HCT116 (cell line): Measurements from ENCODE around the gene PEAK3. TPM values are rescaled to one million over a fixed set of nuclear protein-coding genes. Genes with fewer than 3 reads are reported as not detected.

Experiments used
- ATAC-seq: fragments of 200-7000 bp; cut with Tn5 transposase; 2 replicates; pipeline ENCODE4 v1.9.1; 2020; ENCODE audit warnings: mild to moderate bottlenecking, moderate library complexity
- BruUV-seq: library from RNA; stranded (reverse); fragments of 400-500 nt; replicated peaks from 2 replicates; lab custom pipeline; 2021; lab: Mats Ljungman, UMichigan
- CTCF ChIA-PET: fragments of 300-600 bp; sonication (Branson Sonifier 250); formaldehyde crosslinking; loops from one replicate; lab custom pipeline; 2021; ENCODE audit warnings: antibody characterized with exemption; lab: Charles Lee
- POLR2A ChIA-PET: fragments of 300-600, 350-600 bp; sonication (Branson Sonifier 250); formaldehyde crosslinking; loops from one replicate; lab custom pipeline; 2021; ENCODE audit warnings: antibody characterized with exemption; lab: Charles Lee
- RAD21 ChIA-PET, 2 experiments: fragments of 300-600 bp; sonication (Branson Sonifier 250); formaldehyde crosslinking; loops; one replicate each; lab custom pipeline; 2023; ENCODE audit warnings: low total read pairs in 2 of 2; ENCODE audit not compliant: uncharacterized antibody in 2 of 2, unreplicated experiment in 2 of 2, low non-redundant PET in 1 of 2; lab: Charles Lee
- DNase-seq: peaks from one replicate; pipeline ENCODE4 v3.0.0-alpha.2; 2010; ENCODE audit warnings: low read depth, low spot score
- H2AFZ ChIP-seq: fragments of 200-600 bp; shearing (Covaris generic), sonication (generic); 2 replicates; pipeline ENCODE4 v1.6.1; 2017; ENCODE audit warnings: low read depth, mixed run types, mixed read lengths, antibody characterized with exemption, low read length; ENCODE audit not compliant: poor library complexity, severe bottlenecking
- H3K27ac ChIP-seq: 2 replicates; pipeline ENCODE4 v1.5.1; 2012; ENCODE audit warnings: low read depth, low read length
- H3K27me3 ChIP-seq: fragments of 200-600 bp; sonication (generic); 2 replicates; pipeline ENCODE4 v1.6.1; 2016; ENCODE audit warnings: mixed run types, low read length, mixed read lengths; ENCODE audit not compliant: insufficient read depth
- H3K36me3 ChIP-seq, 2 experiments: fragments of 200-500 bp in 1 of 2; fragments of 200-600 bp in 1 of 2; sonication (Bioruptor generic) in 1 of 2; sonication (generic) in 1 of 2; 2 replicates each; pipeline versions ENCODE4 v1.5.1 to v1.6.1; 2014 to 2016; ENCODE audit warnings: low read length in 2 of 2, inconsistent platforms in 1 of 2, mixed read lengths in 1 of 2, mixed run types in 1 of 2; ENCODE audit not compliant: insufficient read depth in 2 of 2, control insufficient read depth in 1 of 2
- H3K4me1 ChIP-seq, 2 experiments: fragments of 200-600 bp in 1 of 2; sonication (generic) in 1 of 2; 2 replicates each; pipeline versions ENCODE4 v1.5.1 to v1.6.1; 2012 to 2017; ENCODE audit warnings: low read length in 2 of 2, inconsistent platforms in 1 of 2, mild to moderate bottlenecking in 1 of 2, mixed read lengths in 1 of 2, mixed run types in 1 of 2, moderate library complexity in 1 of 2; ENCODE audit not compliant: insufficient read depth in 2 of 2, control insufficient read depth in 1 of 2
- H3K4me2 ChIP-seq: fragments of 200-600 bp; sonication (generic); 2 replicates; pipeline ENCODE4 v1.6.1; 2017; ENCODE audit warnings: mixed run types, low read length, mixed read lengths
- H3K4me3 ChIP-seq, 2 experiments: fragments of 200-600 bp in 1 of 2; sonication (generic) in 1 of 2; replicated peaks in 1 of 2; 2 replicates each; pipeline ENCODE4 v1.5.1; 2011 to 2016; ENCODE audit warnings: low read length in 2 of 2, control low read depth in 1 of 2, low read depth in 1 of 2, mild to moderate bottlenecking in 1 of 2, mixed read lengths in 1 of 2, mixed run types in 1 of 2
- H3K79me2 ChIP-seq: fragments of 200-600 bp; sonication (generic); 2 replicates; pipeline ENCODE4 v1.6.1; 2017; ENCODE audit warnings: mild to moderate bottlenecking, mixed run types, low read length, moderate library complexity, mixed read lengths; ENCODE audit not compliant: insufficient read depth
- H3K9ac ChIP-seq: fragments of 200-600 bp; sonication (generic); 2 replicates; pipeline ENCODE4 v1.6.1; 2016; ENCODE audit warnings: low read length, mixed read lengths
- H3K9me2 ChIP-seq: fragments of 200-600 bp; sonication (generic), shearing (Covaris generic); 2 replicates; pipeline ENCODE4 v1.6.1; 2017; ENCODE audit warnings: mixed run types, mild to moderate bottlenecking, moderate library complexity; ENCODE audit not compliant: insufficient read depth
- H3K9me3 ChIP-seq, 2 experiments: fragments of 200-500 bp in 1 of 2; fragments of 200-600 bp in 1 of 2; sonication (Bioruptor generic) in 1 of 2; sonication (generic) in 1 of 2; 2 replicates each; pipeline ENCODE4 v1.6.1; 2014 to 2017; ENCODE audit warnings: low read length in 2 of 2, mixed read lengths in 2 of 2, inconsistent platforms in 1 of 2, low read depth in 1 of 2, mild to moderate bottlenecking in 1 of 2, mixed run types in 1 of 2, moderate library complexity in 1 of 2; ENCODE audit not compliant: control insufficient read depth in 1 of 2, insufficient read depth in 1 of 2
- H4K20me1 ChIP-seq: fragments of 200-600 bp; sonication (generic), shearing (Covaris generic); 2 replicates; pipeline ENCODE4 v1.6.1; 2017; ENCODE audit warnings: mixed run types, mild to moderate bottlenecking, moderate library complexity; ENCODE audit not compliant: insufficient read depth
- CBX3 ChIP-seq: IDR thresholded peaks from 2 replicates; pipeline ENCODE4 v1.6.1; 2012; ENCODE audit warnings: low read depth
- CEBPB ChIP-seq: IDR thresholded peaks from 2 replicates; pipeline ENCODE4 v1.6.1; 2012; ENCODE audit warnings: low read depth
- ELF1 ChIP-seq: IDR thresholded peaks from 2 replicates; pipeline ENCODE4 v1.6.1; 2012; ENCODE audit warnings: low read depth, borderline replicate concordance
- EZH2phosphoT487 ChIP-seq: fragments of 200-600 bp; IDR thresholded peaks from 2 replicates; pipeline ENCODE4 v1.6.1; 2018; ENCODE audit warnings: antibody characterized with exemption, borderline replicate concordance
- FOSL1 ChIP-seq: IDR thresholded peaks from 2 replicates; pipeline ENCODE4 v1.6.1; 2012; ENCODE audit warnings: low read depth
- JUND ChIP-seq: IDR thresholded peaks from 2 replicates; pipeline ENCODE4 v1.6.1; 2012
- MAX ChIP-seq: IDR thresholded peaks from 2 replicates; pipeline ENCODE4 v1.6.1; 2012
- POLR2A ChIP-seq: IDR thresholded peaks from 2 replicates; pipeline ENCODE4 v1.7.0; 2011; ENCODE audit warnings: borderline replicate concordance; ENCODE audit not compliant: insufficient read depth, insufficient read length; ENCODE audit errors: extremely low read depth
- POLR2AphosphoS5 ChIP-seq: IDR thresholded peaks from 2 replicates; pipeline ENCODE4 v1.6.1; 2011; ENCODE audit warnings: mild to moderate bottlenecking, low read depth, low read length, moderate library complexity
- REST ChIP-seq: IDR thresholded peaks from 2 replicates; pipeline ENCODE4 v1.6.1; 2012; ENCODE audit warnings: low read depth
- SIN3A ChIP-seq: IDR thresholded peaks from 2 replicates; pipeline ENCODE4 v1.6.1; 2012; ENCODE audit warnings: low read depth
- SP1 ChIP-seq: IDR thresholded peaks from 2 replicates; pipeline ENCODE4 v1.6.1; 2012; ENCODE audit warnings: low read depth
- SRF ChIP-seq: IDR thresholded peaks from 2 replicates; pipeline ENCODE4 v1.6.1; 2012; ENCODE audit warnings: low read depth
- TCF7L2 ChIP-seq: IDR thresholded peaks from 2 replicates; pipeline ENCODE4 v1.7.0; 2011; ENCODE audit warnings: borderline replicate concordance, inconsistent platforms; ENCODE audit not compliant: insufficient read depth, insufficient read length; ENCODE audit errors: extremely low read depth
- ZFX ChIP-seq: fragments of 450-650 bp; IDR thresholded peaks from 2 replicates; pipeline ENCODE4 v1.6.1; 2017
- ZNF274 ChIP-seq: fragments of 200-500 bp; sonication (Bioruptor generic); IDR thresholded peaks from 2 replicates; pipeline ENCODE4 v1.6.1; 2014; ENCODE audit warnings: mild to moderate bottlenecking, low read depth, low read length, inconsistent platforms
- intact Hi-C: fragments of 100-400 bp; cut with micrococcal nuclease; formaldehyde crosslinking; loops from 2 replicates; pipeline ENCODE4 v1.10.0; 2022
- total RNA-seq: library from RNA; stranded (reverse); gene quantifications from one replicate; pipeline ENCODE4 v1.2.1, GENCODE V29; 2021; ENCODE audit not compliant: unreplicated experiment
- TF ChIP-seq, protein P1 (sequence below), 3 experiments: fragments of 200-600 bp in 1 of 3; sonication (generic) in 1 of 3; IDR thresholded peaks in 2 of 3; conservative IDR thresholded peaks in 1 of 3; 2 replicates each; pipeline ENCODE4 v1.5.1; 2012 to 2017; ENCODE audit warnings: low read depth in 2 of 3, low read length in 2 of 3, antibody characterized with exemption in 1 of 3, borderline replicate concordance in 1 of 3, control low read depth in 1 of 3, mild to moderate bottlenecking in 1 of 3, mixed read lengths in 1 of 3, mixed run types in 1 of 3, moderate library complexity in 1 of 3; ENCODE audit not compliant: insufficient read depth in 1 of 3
- TF ChIP-seq, protein P2 (sequence below): IDR thresholded peaks from 2 replicates; pipeline ENCODE4 v1.6.1; 2011; ENCODE audit warnings: mild to moderate bottlenecking, low read length, moderate library complexity; ENCODE audit not compliant: insufficient replicate concordance; ENCODE audit errors: extremely low read depth

Gene PEAK3
- total RNA-seq, 1 experiment from 2014 or later: not detected

GRCh38 chr19:2232286-2233151, 49.5 kb downstream of the PEAK3 start:
- no peaks in the 10 kb centered on the region for H3K9me3 ChIP-seq
- POLR2A ChIA-PET: no interaction called here
- H3K4me1 ChIP-seq: peaks cover 3 to 19% of the 10 kb centered on the region in 2 experiments; a peak in 2 of 4 replicates
- CTCF ChIA-PET: no interaction called here
- TF ChIP-seq EZH2phosphoT487 (no peak), ELF1 (no peak), SIN3A (no peak; the same call in 1 of the 2 replicates), JUND (no peak), ZFX (no peak), SP1 (no peak), CBX3 (no peak), MAX (peak; percentile 21; the same call in 1 of the 2 replicates), REST (no peak), CEBPB (no peak), ZNF274 (no peak), FOSL1 (no peak), SRF (no peak), TCF7L2 (no peak), POLR2A (no peak), POLR2AphosphoS5 (0 out of 2 replicates have a peak, but pooled peaks have one; percentile 2)
- TF ChIP-seq, protein P1, sequence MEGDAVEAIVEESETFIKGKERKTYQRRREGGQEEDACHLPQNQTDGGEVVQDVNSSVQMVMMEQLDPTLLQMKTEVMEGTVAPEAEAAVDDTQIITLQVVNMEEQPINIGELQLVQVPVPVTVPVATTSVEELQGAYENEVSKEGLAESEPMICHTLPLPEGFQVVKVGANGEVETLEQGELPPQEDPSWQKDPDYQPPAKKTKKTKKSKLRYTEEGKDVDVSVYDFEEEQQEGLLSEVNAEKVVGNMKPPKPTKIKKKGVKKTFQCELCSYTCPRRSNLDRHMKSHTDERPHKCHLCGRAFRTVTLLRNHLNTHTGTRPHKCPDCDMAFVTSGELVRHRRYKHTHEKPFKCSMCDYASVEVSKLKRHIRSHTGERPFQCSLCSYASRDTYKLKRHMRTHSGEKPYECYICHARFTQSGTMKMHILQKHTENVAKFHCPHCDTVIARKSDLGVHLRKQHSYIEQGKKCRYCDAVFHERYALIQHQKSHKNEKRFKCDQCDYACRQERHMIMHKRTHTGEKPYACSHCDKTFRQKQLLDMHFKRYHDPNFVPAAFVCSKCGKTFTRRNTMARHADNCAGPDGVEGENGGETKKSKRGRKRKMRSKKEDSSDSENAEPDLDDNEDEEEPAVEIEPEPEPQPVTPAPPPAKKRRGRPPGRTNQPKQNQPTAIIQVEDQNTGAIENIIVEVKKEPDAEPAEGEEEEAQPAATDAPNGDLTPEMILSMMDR (IDR thresholded peaks at IDR 0.05 in 2 of 3, conservative IDR thresholded peaks at IDR 0.05 in 1 of 3; ENCODE audit: borderline replicate concordance in 1 of 3, insufficient read depth in 1 of 3, low read depth in 2 of 3, low read length in 2 of 3): no peak
- TF ChIP-seq, protein P2, sequence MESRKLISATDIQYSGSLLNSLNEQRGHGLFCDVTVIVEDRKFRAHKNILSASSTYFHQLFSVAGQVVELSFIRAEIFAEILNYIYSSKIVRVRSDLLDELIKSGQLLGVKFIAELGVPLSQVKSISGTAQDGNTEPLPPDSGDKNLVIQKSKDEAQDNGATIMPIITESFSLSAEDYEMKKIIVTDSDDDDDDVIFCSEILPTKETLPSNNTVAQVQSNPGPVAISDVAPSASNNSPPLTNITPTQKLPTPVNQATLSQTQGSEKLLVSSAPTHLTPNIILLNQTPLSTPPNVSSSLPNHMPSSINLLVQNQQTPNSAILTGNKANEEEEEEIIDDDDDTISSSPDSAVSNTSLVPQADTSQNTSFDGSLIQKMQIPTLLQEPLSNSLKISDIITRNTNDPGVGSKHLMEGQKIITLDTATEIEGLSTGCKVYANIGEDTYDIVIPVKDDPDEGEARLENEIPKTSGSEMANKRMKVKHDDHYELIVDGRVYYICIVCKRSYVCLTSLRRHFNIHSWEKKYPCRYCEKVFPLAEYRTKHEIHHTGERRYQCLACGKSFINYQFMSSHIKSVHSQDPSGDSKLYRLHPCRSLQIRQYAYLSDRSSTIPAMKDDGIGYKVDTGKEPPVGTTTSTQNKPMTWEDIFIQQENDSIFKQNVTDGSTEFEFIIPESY: no peak
- H3K9ac ChIP-seq: no peak overlapping the region
- no peak overlapping the region for H3K4me3 ChIP-seq
- peaks cover 43% of the 10 kb centered on the region for H3K79me2 ChIP-seq
- no peak overlapping the region for H2AFZ ChIP-seq
- RAD21 ChIA-PET: no interaction called here
- no peaks in the 10 kb centered on the region for H3K9me2 ChIP-seq
- H4K20me1 ChIP-seq: no peaks in the 10 kb centered on the region; the same call in 1 of the 2 replicates
- H3K36me3 ChIP-seq: peaks cover 5 to 20% of the 10 kb centered on the region in 2 experiments; a peak in 2 of 4 replicates
- ATAC-seq (no peak), DNase-seq (no peak)
- no peaks in the 10 kb centered on the region for H3K27me3 ChIP-seq
- H3K4me2 ChIP-seq: no peak overlapping the region
- intact Hi-C loops: no loop called here
- peak overlapping the region; percentile 35; the same call in 1 of the 2 replicates for H3K27ac ChIP-seq
- no TSS peak for BruUV-seq
